Measurements from ENCODE around the gene RHOBTB3. TPM values are rescaled to one million over a fixed set of nuclear protein-coding genes. Genes with fewer than 3 reads are reported as not detected.

Gene RHOBTB3
- total RNA-seq, 1 experiment from 2014 or later, result 84.3 TPM

- ChIA-PET POLR2A (no interaction called here), CTCF (interaction anchor here (1.0 kb wide), 1 partner anchor 22 kb away, joined by 3 read pairs; no protein-coding TSS in a partner anchor), RAD21 (ENCODE audit: low non-redundant PET in 1 of 2, low total read pairs in 2 of 2, uncharacterized antibody in 2 of 2, unreplicated experiment in 2 of 2) (no interaction called here)
- no peaks in the 10 kb centered on the region for H3K9me2 ChIP-seq (ENCODE audit: insufficient read depth)
- DNase-seq (ENCODE audit: low read depth, low spot score), result no peak
- H3K9ac ChIP-seq (ENCODE audit: low read length), result no peak overlapping the region
- no peak overlapping the region for H3K4me2 ChIP-seq (ENCODE audit: low read length)
- no peaks in the 10 kb centered on the region for H4K20me1 ChIP-seq (ENCODE audit: insufficient read depth)
- H3K4me3 ChIP-seq (replicated peaks in 1 of 2; ENCODE audit: low read depth in 1 of 2, low read length in 2 of 2), result no peak overlapping the region
- peaks cover 5 to 12% of the 10 kb centered on the region in 2 experiments; a peak in 3 of 4 replicates for H3K36me3 ChIP-seq (ENCODE audit: control insufficient read depth in 1 of 2, insufficient read depth in 2 of 2, low read length in 2 of 2)
- intact Hi-C loops (cut with micrococcal nuclease), result no loop called here
- no peaks in the 10 kb centered on the region for H3K9me3 ChIP-seq (ENCODE audit: control insufficient read depth in 1 of 2, insufficient read depth in 1 of 2, low read depth in 1 of 2, low read length in 2 of 2)
- ATAC-seq, result no peak
- no peak overlapping the region for H3K27ac ChIP-seq (ENCODE audit: low read depth, low read length)
- no peak overlapping the region for H2AFZ ChIP-seq (ENCODE audit: low read depth, low read length, poor library complexity, severe bottlenecking)
- no TSS peak for BruUV-seq (replicated peaks)
- H3K27me3 ChIP-seq (ENCODE audit: insufficient read depth, low read length), result no peaks in the 10 kb centered on the region
- H3K79me2 ChIP-seq (ENCODE audit: insufficient read depth, low read length), result no peaks in the 10 kb centered on the region; the same call in 1 of the 2 replicates
- H3K4me1 ChIP-seq (ENCODE audit: control insufficient read depth in 1 of 2, insufficient read depth in 2 of 2, low read length in 2 of 2), result peaks cover 37 to 39% of the 10 kb centered on the region in 2 experiments
- TF ChIP-seq EZH2phosphoT487 (IDR thresholded peaks at IDR 0.05; ENCODE audit: borderline replicate concordance) (no peak), SRF (IDR thresholded peaks at IDR 0.05; ENCODE audit: low read depth) (no peak)
Measured at GRCh38 chr5:95759005-95759404, 27.9 kb downstream of the RHOBTB3 start.

- ChIA-PET RAD21 (ENCODE audit: low non-redundant PET in 1 of 2, low total read pairs in 2 of 2, uncharacterized antibody in 2 of 2, unreplicated experiment in 2 of 2) (no interaction called here), POLR2A (no interaction called here), CTCF (no interaction called here)
- intact Hi-C loops (cut with micrococcal nuclease), result no loop called here
- Histone ChIP-seq H3K9me3 (ENCODE audit: control insufficient read depth in 1 of 2, insufficient read depth in 1 of 2, low read depth in 1 of 2, low read length in 2 of 2) (no peaks in the 10 kb centered on the region), H3K9ac (ENCODE audit: low read length) (no peak overlapping the region), H2AFZ (ENCODE audit: low read depth, low read length, poor library complexity, severe bottlenecking) (no peak overlapping the region), H4K20me1 (ENCODE audit: insufficient read depth) (no peaks in the 10 kb centered on the region), H3K27me3 (ENCODE audit: insufficient read depth, low read length) (no peaks in the 10 kb centered on the region), H3K4me3 (replicated peaks in 1 of 2; ENCODE audit: low read depth in 1 of 2, low read length in 2 of 2) (no peak overlapping the region), H3K4me1 (ENCODE audit: control insufficient read depth in 1 of 2, insufficient read depth in 2 of 2, low read length in 2 of 2) (peaks cover 37 to 39% of the 10 kb centered on the region in 2 experiments), H3K79me2 (ENCODE audit: insufficient read depth, low read length) (no peaks in the 10 kb centered on the region; the same call in 1 of the 2 replicates), H3K27ac (ENCODE audit: low read depth, low read length) (no peak overlapping the region), H3K4me2 (ENCODE audit: low read length) (0 out of 2 replicates have a peak overlapping the region, but pooled peaks have one; percentile 22), H3K9me2 (ENCODE audit: insufficient read depth) (no peaks in the 10 kb centered on the region), H3K36me3 (ENCODE audit: control insufficient read depth in 1 of 2, insufficient read depth in 2 of 2, low read length in 2 of 2) (peaks cover 8 to 12% of the 10 kb centered on the region in 2 experiments; a peak in 3 of 4 replicates)
- DNase-seq (ENCODE audit: low read depth, low spot score), result no peak
- no peak for TF ChIP-seq CBX3 (IDR thresholded peaks at IDR 0.05; ENCODE audit: low read depth)
- TF ChIP-seq SP1 (IDR thresholded peaks at IDR 0.05; ENCODE audit: low read depth), result no peak
- TF ChIP-seq, protein P1, sequence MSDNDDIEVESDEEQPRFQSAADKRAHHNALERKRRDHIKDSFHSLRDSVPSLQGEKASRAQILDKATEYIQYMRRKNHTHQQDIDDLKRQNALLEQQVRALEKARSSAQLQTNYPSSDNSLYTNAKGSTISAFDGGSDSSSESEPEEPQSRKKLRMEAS (IDR thresholded peaks at IDR 0.05), result no peak
- TF ChIP-seq ELF1 (IDR thresholded peaks at IDR 0.05; ENCODE audit: borderline replicate concordance, low read depth), result no peak
- TF ChIP-seq, protein P2, sequence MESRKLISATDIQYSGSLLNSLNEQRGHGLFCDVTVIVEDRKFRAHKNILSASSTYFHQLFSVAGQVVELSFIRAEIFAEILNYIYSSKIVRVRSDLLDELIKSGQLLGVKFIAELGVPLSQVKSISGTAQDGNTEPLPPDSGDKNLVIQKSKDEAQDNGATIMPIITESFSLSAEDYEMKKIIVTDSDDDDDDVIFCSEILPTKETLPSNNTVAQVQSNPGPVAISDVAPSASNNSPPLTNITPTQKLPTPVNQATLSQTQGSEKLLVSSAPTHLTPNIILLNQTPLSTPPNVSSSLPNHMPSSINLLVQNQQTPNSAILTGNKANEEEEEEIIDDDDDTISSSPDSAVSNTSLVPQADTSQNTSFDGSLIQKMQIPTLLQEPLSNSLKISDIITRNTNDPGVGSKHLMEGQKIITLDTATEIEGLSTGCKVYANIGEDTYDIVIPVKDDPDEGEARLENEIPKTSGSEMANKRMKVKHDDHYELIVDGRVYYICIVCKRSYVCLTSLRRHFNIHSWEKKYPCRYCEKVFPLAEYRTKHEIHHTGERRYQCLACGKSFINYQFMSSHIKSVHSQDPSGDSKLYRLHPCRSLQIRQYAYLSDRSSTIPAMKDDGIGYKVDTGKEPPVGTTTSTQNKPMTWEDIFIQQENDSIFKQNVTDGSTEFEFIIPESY (IDR thresholded peaks at IDR 0.05; ENCODE audit: extremely low read depth, insufficient replicate concordance, low read length), result no peak
- TF ChIP-seq SIN3A (IDR thresholded peaks at IDR 0.05; ENCODE audit: low read depth), result no peak
- TF ChIP-seq CEBPB (IDR thresholded peaks at IDR 0.05; ENCODE audit: low read depth), result no peak
- no peak for TF ChIP-seq YY1 (IDR thresholded peaks at IDR 0.05; ENCODE audit: extremely low read depth, insufficient replicate concordance, low read depth, low read length)
- TF ChIP-seq ZFX (IDR thresholded peaks at IDR 0.05), result no peak
- TF ChIP-seq SRF (IDR thresholded peaks at IDR 0.05; ENCODE audit: low read depth), result no peak
- no peak for TF ChIP-seq POLR2A (IDR thresholded peaks at IDR 0.05; ENCODE audit: borderline replicate concordance, extremely low read depth, insufficient read depth, insufficient read length)
- TF ChIP-seq RAD21 (IDR thresholded peaks at IDR 0.05; ENCODE audit: low read depth), result no peak
- no peak for TF ChIP-seq EZH2phosphoT487 (IDR thresholded peaks at IDR 0.05; ENCODE audit: borderline replicate concordance)
- no peak for TF ChIP-seq POLR2AphosphoS5 (IDR thresholded peaks at IDR 0.05; ENCODE audit: low read depth, low read length)
- no TSS peak for BruUV-seq (replicated peaks)
- no peak for ATAC-seq
Measured at GRCh38 chr5:95759634-95760033, 28.5 kb downstream of the RHOBTB3 start.
